H1 (cell line): ENCODE measurements around the gene TRIM75. TPM values are rescaled to one million over a fixed set of nuclear protein-coding genes. Genes with fewer than 3 reads are reported as not detected.
"Not testable (repeated sequence)": the region's sequence is repeated elsewhere in the genome, so short reads cannot be mapped to it uniquely, and the experiment has no call there.

Experiments
- CTCF ChIA-PET: fragments of 300-600 bp; sonication (Branson Sonifier 250); formaldehyde crosslinking; loops from one replicate; lab custom pipeline; 2021; ENCODE audit not compliant: partially characterized antibody; lab: Charles Lee
- POLR2A ChIA-PET: fragments of 300-600 bp; sonication (Branson Sonifier 250); formaldehyde crosslinking; loops from one replicate; lab custom pipeline; 2021; ENCODE audit warnings: inconsistent platforms; ENCODE audit not compliant: partially characterized antibody; lab: Charles Lee
- DNase-seq, 2 experiments: peaks; one replicate each; pipeline versions ENCODE4 v3.0.0 to v3.0.0-alpha.2; 2010 to 2022; ENCODE audit warnings: low spot score in 2 of 2, low read depth in 1 of 2, mixed read lengths in 1 of 2
- FAIRE-seq: peaks from 2 replicates; lab custom pipeline; 2011; peaks lifted over from hg19 to GRCh38; lab: Jason Lieb, UNC
- H2AFZ ChIP-seq: 2 replicates; pipeline ENCODE4 v1.8.1; 2012; ENCODE audit warnings: low read length, inconsistent platforms
- H2AK5ac ChIP-seq: 2 replicates; pipeline ENCODE4 v1.6.1; 2013; ENCODE audit warnings: low read depth, low read length
- H2BK120ac ChIP-seq: replicated peaks from 2 replicates; pipeline ENCODE3; 2013; ENCODE audit warnings: low read depth, low read length, inconsistent platforms
- H2BK12ac ChIP-seq: 2 replicates; pipeline ENCODE4 v1.6.1; 2013; ENCODE audit warnings: low read depth, low read length
- H2BK15ac ChIP-seq: 2 replicates; pipeline ENCODE4 v1.6.1; 2013; ENCODE audit warnings: low read length
- H2BK20ac ChIP-seq: 2 replicates; pipeline ENCODE4 v1.6.1; 2013; ENCODE audit warnings: low read length
- H2BK5ac ChIP-seq: 2 replicates; pipeline ENCODE4 v1.6.1; 2013; ENCODE audit warnings: low read depth, low read length
- H3K14ac ChIP-seq: 2 replicates; pipeline ENCODE4 v1.6.1; 2013; ENCODE audit warnings: inconsistent platforms; ENCODE audit not compliant: insufficient read length
- H3K18ac ChIP-seq: 2 replicates; pipeline ENCODE4 v1.6.1; 2013; ENCODE audit warnings: low read length; ENCODE audit errors: extremely low read depth
- H3K23ac ChIP-seq: 2 replicates; pipeline ENCODE4 v1.6.1; 2013; ENCODE audit warnings: inconsistent platforms; ENCODE audit not compliant: insufficient read length
- H3K23me2 ChIP-seq: 2 replicates; pipeline ENCODE4 v1.6.1; 2013; ENCODE audit warnings: low read depth, low read length
- H3K27ac ChIP-seq: 2 replicates; pipeline ENCODE4 v1.6.1; 2011; ENCODE audit warnings: low read depth, low read length, inconsistent platforms
- H3K27me3 ChIP-seq, 4 experiments: replicated peaks in 1 of 4; 1 replicate in 1 of 4; 2 replicates in 3 of 4; pipeline versions ENCODE4 v1.6.1 to v1.8.1; 2011 to 2013; ENCODE audit warnings: low read length in 3 of 4, mild to moderate bottlenecking in 3 of 4, inconsistent platforms in 2 of 4, mixed read lengths in 2 of 4, moderate library complexity in 1 of 4; ENCODE audit not compliant: control insufficient read depth in 3 of 4, insufficient read depth in 3 of 4; ENCODE audit errors: extremely low read depth in 1 of 4
- H3K36me3 ChIP-seq, 4 experiments: 2 replicates each; pipeline versions ENCODE4 v1.6.1 to v1.8.1; 2011 to 2013; ENCODE audit warnings: mild to moderate bottlenecking in 4 of 4, low read length in 3 of 4, moderate library complexity in 2 of 4, control low read depth in 1 of 4, inconsistent platforms in 1 of 4; ENCODE audit not compliant: insufficient read depth in 4 of 4, control insufficient read depth in 2 of 4
- H3K4ac ChIP-seq: replicated peaks from 2 replicates; pipeline ENCODE3; 2013; ENCODE audit warnings: low read length, low read depth, mixed read lengths, inconsistent platforms; ENCODE audit not compliant: insufficient read length
- H3K4me1 ChIP-seq, 4 experiments: replicated peaks in 1 of 4; 1 replicate in 1 of 4; 2 replicates in 3 of 4; pipeline versions ENCODE4 v1.6.1 to v1.8.1; 2011 to 2013; ENCODE audit warnings: low read length in 3 of 4, inconsistent platforms in 2 of 4, mixed read lengths in 1 of 4; ENCODE audit not compliant: insufficient read depth in 4 of 4, control insufficient read depth in 3 of 4
- H3K4me2 ChIP-seq, 2 experiments: 2 replicates each; pipeline versions ENCODE4 v1.6.1 to v1.8.1; 2011 to 2013; ENCODE audit warnings: low read depth in 2 of 2, low read length in 2 of 2, control low read depth in 1 of 2, inconsistent platforms in 1 of 2, mild to moderate bottlenecking in 1 of 2; ENCODE audit not compliant: insufficient read depth in 1 of 2
- H3K4me3 ChIP-seq, 4 experiments: fragments of 200-600, 300-600 bp in 1 of 4; sonication (generic), shearing (Covaris generic), sonication (Bioruptor Twin) in 1 of 4; 2 replicates each; pipeline versions ENCODE4 v1.5.1 to v1.8.1; 2011 to 2016; ENCODE audit warnings: low read length in 4 of 4, low read depth in 3 of 4, control low read depth in 2 of 4, inconsistent platforms in 2 of 4, mild to moderate bottlenecking in 2 of 4, mixed read lengths in 1 of 4, moderate library complexity in 1 of 4; ENCODE audit not compliant: insufficient read depth in 2 of 4; ENCODE audit errors: extremely low read depth in 1 of 4
- H3K56ac ChIP-seq: replicated peaks from 2 replicates; pipeline ENCODE3; 2013; ENCODE audit warnings: low read depth, mild to moderate bottlenecking, mixed read lengths, low read length, inconsistent platforms; ENCODE audit not compliant: insufficient read length
- H3K79me1 ChIP-seq: 2 replicates; pipeline ENCODE4 v1.6.1; 2013; ENCODE audit warnings: low read depth, low read length, control low read depth
- H3K79me2 ChIP-seq, 2 experiments: 2 replicates each; pipeline versions ENCODE4 v1.6.1 to v1.8.1; 2012 to 2013; ENCODE audit warnings: low read length in 2 of 2, mild to moderate bottlenecking in 2 of 2, inconsistent platforms in 1 of 2; ENCODE audit not compliant: insufficient read depth in 2 of 2, control insufficient read depth in 1 of 2
- H3K9ac ChIP-seq, 4 experiments: replicated peaks in 1 of 4; 1 replicate in 1 of 4; 2 replicates in 3 of 4; pipeline versions ENCODE4 v1.6.1 to v1.8.1; 2011 to 2013; ENCODE audit warnings: low read depth in 3 of 4, low read length in 3 of 4, control low read depth in 2 of 4, mild to moderate bottlenecking in 2 of 4, moderate library complexity in 2 of 4, inconsistent platforms in 1 of 4; ENCODE audit errors: extremely low read depth in 1 of 4
- H3K9me3 ChIP-seq, 2 experiments: 2 replicates each; pipeline versions ENCODE4 v1.6.1 to v1.8.1; 2012 to 2013; ENCODE audit warnings: mild to moderate bottlenecking in 2 of 2, moderate library complexity in 2 of 2, control low read depth in 1 of 2, inconsistent platforms in 1 of 2, low read depth in 1 of 2, low read length in 1 of 2, mixed read lengths in 1 of 2; ENCODE audit not compliant: insufficient read depth in 2 of 2
- H4K20me1 ChIP-seq, 2 experiments: replicated peaks in 1 of 2; 2 replicates each; pipeline versions ENCODE3 to v1.8.1; 2011 to 2013; ENCODE audit warnings: inconsistent platforms in 2 of 2, low read length in 2 of 2, mild to moderate bottlenecking in 1 of 2; ENCODE audit not compliant: insufficient read depth in 2 of 2, control insufficient read depth in 1 of 2
- H4K5ac ChIP-seq: 2 replicates; pipeline ENCODE4 v1.6.1; 2013; ENCODE audit warnings: low read length, low read depth, mixed read lengths, inconsistent platforms; ENCODE audit not compliant: insufficient read length
- H4K8ac ChIP-seq: 2 replicates; pipeline ENCODE4 v1.8.0; 2013; ENCODE audit warnings: mild to moderate bottlenecking, moderate library complexity, low read length, inconsistent platforms; ENCODE audit not compliant: insufficient read depth; ENCODE audit errors: extremely low read depth
- H4K91ac ChIP-seq: replicated peaks from 2 replicates; pipeline ENCODE3; 2013; ENCODE audit warnings: low read length, mixed read lengths, inconsistent platforms; ENCODE audit not compliant: insufficient read length
- KDM4A ChIP-seq: IDR thresholded peaks from one replicate; pipeline ENCODE4 v1.7.1; 2012; ENCODE audit warnings: low read depth, mild to moderate bottlenecking, moderate library complexity, low read length, inconsistent platforms; ENCODE audit not compliant: severe bottlenecking
- WGBS, 2 experiments: shearing (Covaris generic) in 1 of 2; methylation state at CpG; one replicate each; pipeline versions ENCODE4 v1.1.6 to v1.1.7; 2013 to 2015; ENCODE audit warnings: low lambda C conversion rate in 2 of 2, mixed read lengths in 2 of 2, inconsistent platforms in 1 of 2, low coverage in 1 of 2, missing lambda C conversion rate in 1 of 2; ENCODE audit not compliant: insufficient replicate concordance in 2 of 2, insufficient coverage in 1 of 2, insufficient read length in 1 of 2; ENCODE audit errors: extremely low coverage in 1 of 2, missing lambda C conversion rate in 1 of 2; 5-methylcytosine and 5-hydroxymethylcytosine counted together
- polyA plus RNA-seq, 7 experiments: library from polyadenylated mRNA; depleted of rRNA in 3 of 7; stranded (reverse) in 5 of 7; unstranded in 2 of 7; fragments of >200 nt in 5 of 7; fragments of 200-250 nt in 2 of 7; gene quantifications; 1 replicate in 5 of 7; 2 replicates in 1 of 7; 4 replicates in 1 of 7; pipeline versions ENCODE4 v1.2.1 to v1.2.3, GENCODE V29; 2011 to 2013; ENCODE audit warnings: missing spikeins in 2 of 7, mixed read lengths in 2 of 7
- total RNA-seq: library from RNA; stranded (reverse); fragmentation: NEBNext Ultra II Directional; extraction: Animal tissue kit (Norgen Biotek cat#: 25700); gene quantifications from 2 replicates; pipeline ENCODE4 v1.2.1, GENCODE V29; 2021

TRIM75 gene
- total and polyA plus RNA-seq, 2 of the 8 experiments (the other 6 are each of a cell fraction or from before 2014, with no cell fraction given) = not detected

- Histone ChIP-seq H3K4ac (no peak overlapping the region), H3K79me2 (no peaks in the 10 kb centered on the region), H4K8ac (no peak overlapping the region), H2BK120ac (no peak overlapping the region), H4K20me1 (no peaks in the 10 kb centered on the region), H3K79me1 (no peaks in the 10 kb centered on the region; the same call in 1 of the 2 replicates), H3K23ac (no peak overlapping the region), H3K9me3 (no peaks in the 10 kb centered on the region), H3K27me3 (no peaks in the 10 kb centered on the region), H2BK12ac (no peak overlapping the region), H3K27ac (no peak overlapping the region), H3K36me3 (peaks cover 0 to 22% (median 2%) of the 10 kb centered on the region in 4 experiments; a peak in 4 of 8 replicates), H3K23me2 (no peaks in the 10 kb centered on the region), H2AFZ (no peak overlapping the region), H3K9ac (no peak overlapping the region), H3K56ac (no peak overlapping the region), H2BK20ac (no peak overlapping the region), H4K5ac (no peak overlapping the region), H3K4me1 (no peaks in the 10 kb centered on the region), H3K4me2 (no peak overlapping the region), H2AK5ac (no peak overlapping the region), H4K91ac (no peak overlapping the region), H2BK5ac (no peak overlapping the region), H2BK15ac (no peak overlapping the region), H3K18ac (no peak overlapping the region), H3K4me3 (no peak overlapping the region), H3K14ac (no peak overlapping the region)
- DNase-seq (no peak), FAIRE-seq (no peak)
- POLR2A ChIA-PET = no interaction called here
- CTCF ChIA-PET = interaction anchor here (1.3 to 1.7 kb wide), 2 partner anchors 8 to 116 kb away, joined by 3 read pairs; no protein-coding TSS in a partner anchor
- WGBS, 2 experiments = 86% methylated on average over 3 of the region's 3 CpGs; no CpG with 5 or more reads in 1 of the 2 experiments
- no peak for TF ChIP-seq KDM4A
Measured at GRCh38 chr4:165088366-165088765, 34.7 kb downstream of the TRIM75 start.

- FAIRE-seq, H3K4me2 ChIP-seq, H2BK120ac ChIP-seq, DNase-seq, H2BK5ac ChIP-seq, H4K8ac ChIP-seq, POLR2A ChIA-PET, H3K4me1 ChIP-seq, H3K9ac ChIP-seq, H4K91ac ChIP-seq, H2BK12ac ChIP-seq, H3K56ac ChIP-seq, H2BK20ac ChIP-seq, H3K79me1 ChIP-seq, H3K9me3 ChIP-seq, H3K27ac ChIP-seq, H2BK15ac ChIP-seq, H3K4me3 ChIP-seq, H4K20me1 ChIP-seq, H3K27me3 ChIP-seq, H3K79me2 ChIP-seq, H3K23me2 ChIP-seq, H3K14ac ChIP-seq, H3K18ac ChIP-seq, H4K5ac ChIP-seq, H2AFZ ChIP-seq, H3K4ac ChIP-seq, H3K36me3 ChIP-seq, H3K23ac ChIP-seq, H2AK5ac ChIP-seq: not testable (repeated sequence)
- WGBS, 2 experiments = 94% methylated on average over 8 of the region's 8 CpGs; no CpG with 5 or more reads in 1 of the 2 experiments
- CTCF ChIA-PET = interaction anchor here (1.3 to 1.9 kb wide), 2 partner anchors 115 to 154 kb away, joined by 4 to 6 read pairs; partner anchors contain the start of gene TRIM61
Measured at GRCh38 chr4:165092187-165092586, 38.5 kb downstream of the TRIM75 start.
